ENCODE measurements around the gene GRAMD4.

The GRAMD4 gene

DNA sequence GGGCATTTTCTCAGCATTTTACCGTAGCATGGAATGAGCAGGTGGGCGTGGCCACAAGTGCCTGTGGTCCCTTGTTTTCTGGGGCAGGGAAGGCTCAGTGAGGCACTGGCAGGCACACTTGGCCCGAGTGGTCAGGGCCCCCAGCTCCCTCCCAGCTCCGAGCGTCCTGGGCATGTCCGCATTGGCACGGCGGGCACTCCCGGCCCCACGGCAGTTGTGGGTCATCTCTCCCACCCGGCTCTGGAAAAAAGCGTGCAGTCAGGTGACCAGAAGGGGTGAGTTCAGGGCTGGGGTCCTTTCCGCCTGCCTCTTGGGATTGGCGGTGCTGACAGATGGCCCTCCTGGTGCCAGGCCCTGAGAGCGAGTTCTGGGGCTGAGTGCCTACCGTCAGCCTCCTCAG, 55.8 kb downstream of the GRAMD4 start:
- no peak for TF ChIP-seq POLR2AphosphoS5 (IDR thresholded peaks at IDR 0.05; ENCODE audit: low read depth, low read length)
- no peak for TF ChIP-seq SIN3A (IDR thresholded peaks at IDR 0.05; ENCODE audit: borderline replicate concordance, insufficient read depth, low read length)
- TF ChIP-seq FOXP2 (optimal IDR thresholded peaks at IDR 0.05; ENCODE audit: borderline replicate concordance, extremely low read depth, extremely low read length, insufficient read depth) = no peak
- TF ChIP-seq REST (IDR thresholded peaks at IDR 0.05; ENCODE audit: insufficient read depth in 1 of 2, low read depth in 2 of 2, low read length in 2 of 2) = no peak
- no peak for TF ChIP-seq TAF1 (IDR thresholded peaks at IDR 0.05; ENCODE audit: borderline replicate concordance, insufficient read depth, low read length)

DNA sequence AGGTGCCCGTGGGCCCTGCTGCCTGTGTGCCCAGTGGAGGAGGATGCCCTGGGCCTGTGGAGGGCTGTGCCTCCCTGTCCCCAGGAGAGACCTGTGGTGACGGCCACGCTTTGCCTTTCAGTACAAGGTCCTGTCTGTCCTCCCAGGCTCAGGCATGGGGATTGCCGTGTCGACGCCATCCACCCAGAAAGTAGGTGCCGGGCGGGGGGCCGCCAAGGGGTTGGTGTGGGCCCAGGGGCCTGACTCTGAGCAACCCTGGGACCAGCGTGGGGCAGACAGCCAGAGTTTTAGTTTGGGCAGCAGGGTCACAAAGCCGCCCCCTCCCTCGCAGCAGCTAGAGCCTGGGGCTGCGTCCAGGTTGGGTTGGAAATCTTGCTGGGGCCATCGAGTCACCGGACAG, 56.3 kb downstream of the GRAMD4 start:
- TF ChIP-seq TAF1 (IDR thresholded peaks at IDR 0.05; ENCODE audit: borderline replicate concordance, insufficient read depth, low read length) = no peak
- TF ChIP-seq FOXP2 (optimal IDR thresholded peaks at IDR 0.05; ENCODE audit: borderline replicate concordance, extremely low read depth, extremely low read length, insufficient read depth) = no peak
- no peak for TF ChIP-seq REST (IDR thresholded peaks at IDR 0.05; ENCODE audit: insufficient read depth in 1 of 2, low read depth in 2 of 2, low read length in 2 of 2)
- no peak for TF ChIP-seq SIN3A (IDR thresholded peaks at IDR 0.05; ENCODE audit: borderline replicate concordance, insufficient read depth, low read length)
- TF ChIP-seq POLR2AphosphoS5 (IDR thresholded peaks at IDR 0.05; ENCODE audit: low read depth, low read length) = no peak

DNA sequence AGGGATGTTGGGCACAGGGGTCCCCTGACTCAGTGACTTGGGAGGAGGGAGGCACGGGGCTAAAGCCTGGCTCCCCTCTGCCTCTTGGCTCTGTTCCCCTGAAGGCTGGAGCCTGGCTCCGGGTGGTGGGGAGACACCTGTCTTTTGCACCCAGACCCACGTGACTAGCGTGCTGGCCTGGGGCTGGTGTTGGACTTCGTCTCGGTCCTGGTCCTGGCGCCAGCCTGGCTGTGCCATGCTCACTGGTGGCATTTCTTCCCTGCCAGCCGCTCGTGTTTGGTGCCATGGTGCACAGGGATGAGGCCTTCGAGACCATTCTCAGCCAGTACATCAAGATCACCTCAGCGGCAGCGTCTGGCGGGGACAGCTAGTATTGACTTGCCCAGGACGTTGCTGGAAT, 56.7 kb downstream of the GRAMD4 start:
- TF ChIP-seq SIN3A (IDR thresholded peaks at IDR 0.05; ENCODE audit: borderline replicate concordance, insufficient read depth, low read length) = no peak
- TF ChIP-seq TAF1 (IDR thresholded peaks at IDR 0.05; ENCODE audit: borderline replicate concordance, insufficient read depth, low read length) = no peak
- TF ChIP-seq POLR2AphosphoS5 (IDR thresholded peaks at IDR 0.05; ENCODE audit: low read depth, low read length) = no peak
- no peak for TF ChIP-seq REST (IDR thresholded peaks at IDR 0.05; ENCODE audit: insufficient read depth in 1 of 2, low read depth in 2 of 2, low read length in 2 of 2)
- no peak for TF ChIP-seq FOXP2 (optimal IDR thresholded peaks at IDR 0.05; ENCODE audit: borderline replicate concordance, extremely low read depth, extremely low read length, insufficient read depth)

GRCh38 chr22:46677323-46678002, 57.3 kb downstream of the GRAMD4 start:
- TF ChIP-seq REST (IDR thresholded peaks at IDR 0.05; ENCODE audit: insufficient read depth in 1 of 2, low read depth in 2 of 2, low read length in 2 of 2) = no peak
- no peak for TF ChIP-seq FOXP2 (optimal IDR thresholded peaks at IDR 0.05; ENCODE audit: borderline replicate concordance, extremely low read depth, extremely low read length, insufficient read depth)
- no peak for TF ChIP-seq POLR2AphosphoS5 (IDR thresholded peaks at IDR 0.05; ENCODE audit: low read depth, low read length)

Data from PFSK-1 (cell line).